GM18507 (cell line): Measurements from ENCODE around the gene PTGFRN.
"Not testable (repeated sequence)": the region's sequence is repeated elsewhere in the genome, so short reads cannot be mapped to it uniquely, and the experiment has no call there.

Experiments used
- DNase-seq: peaks from one replicate; pipeline ENCODE4 v3.0.0; 2011; ENCODE audit warnings: low read depth; ENCODE audit not compliant: insufficient read length; ENCODE audit errors: extremely low spot score
- FAIRE-seq: peaks from 2 replicates; lab custom pipeline; 2011; peaks lifted over from hg19 to GRCh38; lab: Jason Lieb, UNC

PTGFRN gene

GRCh38 chr1:116939780-116940543 is 30.2 kb downstream of the PTGFRN start:
- not testable (repeated sequence) for FAIRE-seq, DNase-seq

- DNase-seq (no peak), FAIRE-seq (no peak)
Observed at GRCh38 chr1:116940814-116941599, 31.3 kb downstream of the PTGFRN start.

- FAIRE-seq (no peak), DNase-seq (no peak)
Observed at GRCh38 chr1:116941670-116942069, 32.0 kb downstream of the PTGFRN start.

- DNase-seq (no peak), FAIRE-seq (no peak)
Observed at GRCh38 chr1:116942344-116942743, 32.6 kb downstream of the PTGFRN start.

GRCh38 chr1:116943438-116943837 is 33.7 kb downstream of the PTGFRN start:
- FAIRE-seq (no peak), DNase-seq (no peak)

- FAIRE-seq (no peak), DNase-seq (no peak)
Observed at GRCh38 chr1:116944613-116945012, 34.9 kb downstream of the PTGFRN start.

- DNase-seq, result no peak
- FAIRE-seq, result no peak
Observed at GRCh38 chr1:116945421-116945820, 35.7 kb downstream of the PTGFRN start.

GRCh38 chr1:116945996-116946395 is 36.3 kb downstream of the PTGFRN start:
- FAIRE-seq (no peak), DNase-seq (no peak)

GRCh38 chr1:116947092-116947860 is 37.6 kb downstream of the PTGFRN start:
- FAIRE-seq (no peak), DNase-seq (no peak)

- FAIRE-seq (no peak), DNase-seq (no peak)
Observed at GRCh38 chr1:116948046-116948445, 38.3 kb downstream of the PTGFRN start.

GRCh38 chr1:116948642-116949041 is 38.9 kb downstream of the PTGFRN start:
- FAIRE-seq (no peak), DNase-seq (no peak)

- no peak for FAIRE-seq
- DNase-seq, result no peak
Observed at GRCh38 chr1:116949213-116949985, 39.7 kb downstream of the PTGFRN start.

- FAIRE-seq (no peak), DNase-seq (no peak)
Observed at GRCh38 chr1:116950517-116951199, 40.9 kb downstream of the PTGFRN start.

GRCh38 chr1:116951200-116951935 is 41.7 kb downstream of the PTGFRN start:
- no peak for FAIRE-seq
- DNase-seq, result no peak

GRCh38 chr1:116952738-116953275 is 43.1 kb downstream of the PTGFRN start:
- FAIRE-seq (no peak), DNase-seq (no peak)

GRCh38 chr1:116954440-116954839 is 44.7 kb downstream of the PTGFRN start:
- FAIRE-seq, result no peak
- DNase-seq, result no peak

- FAIRE-seq (no peak), DNase-seq (no peak)
Observed at GRCh38 chr1:116956378-116956777, 46.7 kb downstream of the PTGFRN start.

GRCh38 chr1:116957646-116958045 is 47.9 kb downstream of the PTGFRN start:
- no peak for FAIRE-seq
- no peak for DNase-seq
